ENCODE results near the gene PNKP.

Gene PNKP

GRCh38 chr19:49915271-49915670 lies 47.9 kb upstream of the PNKP start:
- H3K9me3 ChIP-seq (ENCODE audit: control insufficient read depth, insufficient read depth, low read depth, low read length): no peaks in the 10 kb centered on the region
- ChIA-PET POLR2A (interaction anchor here (2.4 kb wide), 1 partner anchor 14 kb away, joined by 16 read pairs; the partner anchor contains the start of genes ATF5 and NUP62), CTCF (interaction anchor here (0.6 to 0.9 kb wide), 3 partner anchors 22 to 150 kb away, joined by 3 to 4 read pairs (median 3); partner anchors contain the start of genes VRK3 and ZNF473)
- no peaks in the 10 kb centered on the region for H3K4me1 ChIP-seq (ENCODE audit: control insufficient read depth, insufficient read depth, low read length)
- no peak overlapping the region for H3K27ac ChIP-seq (ENCODE audit: extremely low read depth, low read depth, low read length)
- H3K36me3 ChIP-seq (ENCODE audit: control insufficient read depth in 2 of 2, insufficient read depth in 1 of 2, low read length in 2 of 2): peaks cover 57 to 78% of the 10 kb centered on the region in 2 experiments
- H3K4me3 ChIP-seq (ENCODE audit: low read depth, low read length): no peak overlapping the region
- TF ChIP-seq ZNF610 (tag by site-specific recombination; IDR thresholded peaks at IDR 0.05; ENCODE audit: borderline replicate concordance) (no peak), ZNF2 (tag by site-specific recombination; IDR thresholded peaks at IDR 0.05) (no peak), ZNF138 (tag by site-specific recombination; IDR thresholded peaks at IDR 0.05; ENCODE audit: borderline replicate concordance) (no peak), OSR2 (tag by site-specific recombination; IDR thresholded peaks at IDR 0.05) (no peak), ZIC2 (tag by site-specific recombination; IDR thresholded peaks at IDR 0.05) (no peak), ZEB2 (tag by site-specific recombination; IDR thresholded peaks at IDR 0.05) (no peak), ZNF302 (tag by site-specific recombination; IDR thresholded peaks at IDR 0.05; ENCODE audit: low read depth) (no peak), ZNF521 (tag by site-specific recombination; IDR thresholded peaks at IDR 0.05) (no peak), ZNF26 (tag by site-specific recombination; IDR thresholded peaks at IDR 0.05) (no peak)

- POLR2A ChIA-PET: interaction anchor here (0.9 to 2.0 kb wide), 3 partner anchors 8 to 37 kb away, joined by 3 to 6 read pairs (median 5); partner anchors contain the start of genes AKT1S1, ATF5, NUP62 and TBC1D17
- no peaks in the 10 kb centered on the region for H3K4me1 ChIP-seq (ENCODE audit: control insufficient read depth, insufficient read depth, low read length)
- 0 out of 2 replicates have a peak overlapping the region, but pooled peaks have one; percentile 27 for H3K27ac ChIP-seq (ENCODE audit: extremely low read depth, low read depth, low read length)
These were observed 46.3 kb upstream of the PNKP start for GRCh38 chr19:49913720-49914119.

DNA sequence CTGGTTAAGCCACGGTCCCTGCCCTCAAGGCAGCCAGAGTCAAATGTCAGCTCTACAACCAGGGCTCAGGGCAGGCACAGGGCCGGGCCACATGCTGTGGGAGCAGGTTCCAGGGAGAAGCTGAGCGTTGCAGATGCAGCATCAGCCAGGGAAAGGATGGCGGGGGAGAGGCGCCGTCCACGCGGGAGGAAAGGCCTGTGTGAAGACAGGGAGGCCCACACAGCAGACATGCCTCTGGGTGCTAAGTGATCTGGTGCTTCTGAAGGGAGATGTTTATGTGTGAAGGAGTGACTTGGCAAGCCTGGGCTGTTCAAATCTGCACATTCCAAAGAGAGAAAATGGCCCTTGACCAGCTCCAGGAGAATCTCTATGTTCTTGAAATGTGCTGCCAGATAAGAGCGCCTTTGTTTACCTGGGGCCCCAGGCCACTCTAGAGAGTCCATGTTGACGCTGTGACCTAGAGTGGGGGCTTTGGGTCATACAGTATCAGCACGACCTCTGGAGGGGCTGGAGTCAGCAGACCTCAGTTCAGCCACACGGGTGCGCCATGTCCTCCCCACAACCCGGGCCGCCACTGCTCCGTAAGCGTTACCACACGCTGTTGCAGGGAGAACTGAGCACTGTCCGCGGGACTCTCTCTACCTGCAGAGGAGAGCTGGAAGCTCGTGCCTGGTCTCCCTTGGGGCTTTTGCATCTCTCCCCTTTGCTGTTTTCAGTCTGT lies 45.7 kb upstream of the PNKP start:
- TF ChIP-seq MYNN (tag by site-specific recombination; IDR thresholded peaks at IDR 0.05; ENCODE audit: borderline replicate concordance) (no peak), KLF8 (tag by site-specific recombination; IDR thresholded peaks at IDR 0.05) (no peak), ZBTB7A (tag by site-specific recombination; IDR thresholded peaks at IDR 0.05; ENCODE audit: low read depth) (no peak), ZNF19 (tag by site-specific recombination; IDR thresholded peaks at IDR 0.05; ENCODE audit: low read depth) (no peak), ZNF521 (tag by site-specific recombination; IDR thresholded peaks at IDR 0.05) (no peak), ZEB2 (tag by site-specific recombination; IDR thresholded peaks at IDR 0.05) (no peak), GLI2 (tag by site-specific recombination; IDR thresholded peaks at IDR 0.05; ENCODE audit: borderline replicate concordance, low read depth) (no peak), ZSCAN23 (tag by site-specific recombination; IDR thresholded peaks at IDR 0.05) (no peak), ZNF23 (tag by site-specific recombination; IDR thresholded peaks at IDR 0.05; ENCODE audit: borderline replicate concordance) (no peak), ELK4 (IDR thresholded peaks at IDR 0.05; ENCODE audit: borderline replicate concordance, low read depth, low read length) (no peak), ZNF24 (tag by site-specific recombination; IDR thresholded peaks at IDR 0.05) (no peak), ZNF2 (tag by site-specific recombination; IDR thresholded peaks at IDR 0.05) (no peak), ZNF501 (tag by site-specific recombination; IDR thresholded peaks at IDR 0.05) (no peak), ZXDB (tag by site-specific recombination; IDR thresholded peaks at IDR 0.05) (no peak), ZBTB20 (tag by site-specific recombination; IDR thresholded peaks at IDR 0.05) (no peak)
- peaks cover 59 to 87% of the 10 kb centered on the region in 2 experiments for H3K36me3 ChIP-seq (ENCODE audit: control insufficient read depth in 2 of 2, insufficient read depth in 1 of 2, low read length in 2 of 2)
- H3K4me1 ChIP-seq (ENCODE audit: control insufficient read depth, insufficient read depth, low read length): no peaks in the 10 kb centered on the region
- CTCF ChIA-PET: interaction anchor here (0.6 to 1.3 kb wide), 3 partner anchors 16 to 70 kb away, joined by 3 read pairs; partner anchors contain the start of genes ATF5 and NUP62
- H3K9me3 ChIP-seq (ENCODE audit: control insufficient read depth, insufficient read depth, low read depth, low read length): no peaks in the 10 kb centered on the region
- 0 out of 2 replicates have a peak overlapping the region, but pooled peaks have one; percentile 27 for H3K27ac ChIP-seq (ENCODE audit: extremely low read depth, low read depth, low read length)
- no peak overlapping the region for H3K4me3 ChIP-seq (ENCODE audit: low read depth, low read length)
- POLR2A ChIA-PET: interaction anchor here (0.9 to 2.0 kb wide), 3 partner anchors 9 to 36 kb away, joined by 3 to 6 read pairs (median 5); partner anchors contain the start of genes AKT1S1, ATF5, NUP62 and TBC1D17

More at GRCh38 chr19:49913720-49914119, 46.3 kb upstream of the PNKP start:
- H3K36me3 ChIP-seq (ENCODE audit: control insufficient read depth in 2 of 2, insufficient read depth in 1 of 2, low read length in 2 of 2): peaks cover 61 to 86% of the 10 kb centered on the region in 2 experiments
- H3K9me3 ChIP-seq (ENCODE audit: control insufficient read depth, insufficient read depth, low read depth, low read length): no peaks in the 10 kb centered on the region
- no peak overlapping the region for H3K4me3 ChIP-seq (ENCODE audit: low read depth, low read length)
- CTCF ChIA-PET: interaction anchor here (0.7 to 1.3 kb wide), 4 partner anchors 15 to 345 kb away, joined by 3 read pairs; partner anchors contain the start of genes ATF5 and NUP62
- TF ChIP-seq ZNF175 (tag by site-specific recombination; IDR thresholded peaks at IDR 0.05) (no peak), ZNF211 (tag by site-specific recombination; IDR thresholded peaks at IDR 0.05; ENCODE audit: low read depth) (no peak), OVOL3 (tag by site-specific recombination; IDR thresholded peaks at IDR 0.05) (no peak), ZNF274 (IDR thresholded peaks at IDR 0.05; ENCODE audit: low read length) (no peak), ZNF274 (tag by site-specific recombination; IDR thresholded peaks at IDR 0.05; ENCODE audit: borderline replicate concordance) (no peak)

Data from HEK293 (cell line).